Inflammatory macrophage (primary cell): ENCODE measurements around the gene P2RX1.
A peak's percentile ranks its signal among the peaks of the same experiment; 100 is the strongest.
"Not testable (repeated sequence)": the region's sequence is repeated elsewhere in the genome, so short reads cannot be mapped to it uniquely, and the experiment has no call there.

Source experiments
- DNase-seq, 2 donors: peaks; one replicate each; pipeline ENCODE4 v3.0.0-alpha.2; 2020 to 2022

Gene P2RX1

GRCh38 chr17:3951420-3951819 is 35.2 kb upstream of the P2RX1 start:
- no peak for DNase-seq

GRCh38 chr17:3951003-3951402 is 34.7 kb upstream of the P2RX1 start:
- DNase-seq = no peak

GRCh38 chr17:3950584-3950983 is 34.3 kb upstream of the P2RX1 start:
- DNase-seq = no peak

GRCh38 chr17:3949418-3949817 is 33.2 kb upstream of the P2RX1 start:
- no peak for DNase-seq

GRCh38 chr17:3948551-3948950 is 32.3 kb upstream of the P2RX1 start:
- DNase-seq = not testable (repeated sequence)

- no peak for DNase-seq
Observed at GRCh38 chr17:3947318-3947810, 31.1 kb upstream of the P2RX1 start.

GRCh38 chr17:3946711-3947235 is 30.5 kb upstream of the P2RX1 start:
- no peak for DNase-seq

GRCh38 chr17:3944485-3945388 is 28.5 kb upstream of the P2RX1 start:
- no peak for DNase-seq

GRCh38 chr17:3943240-3943891 is 27.1 kb upstream of the P2RX1 start:
- DNase-seq = no peak

- no peak for DNase-seq
Observed at GRCh38 chr17:3940965-3941698, 24.9 kb upstream of the P2RX1 start.

- no peak for DNase-seq
Observed at GRCh38 chr17:3937359-3937758, 21.1 kb upstream of the P2RX1 start.

GRCh38 chr17:3935825-3936355 is 19.6 kb upstream of the P2RX1 start:
- no peak for DNase-seq

- peak; percentile 75 to 79 for DNase-seq
Observed at GRCh38 chr17:3935140-3935542, 18.9 kb upstream of the P2RX1 start.

- DNase-seq = no peak
Observed at GRCh38 chr17:3929764-3930163, 13.5 kb upstream of the P2RX1 start.

GRCh38 chr17:3929181-3929580 is 12.9 kb upstream of the P2RX1 start:
- peak; percentile 45 to 70 for DNase-seq

GRCh38 chr17:3928406-3928805 is 12.1 kb upstream of the P2RX1 start:
- DNase-seq = no peak

GRCh38 chr17:3927628-3928340 is 11.5 kb upstream of the P2RX1 start:
- no peak for DNase-seq

GRCh38 chr17:3926860-3927627 is 10.8 kb upstream of the P2RX1 start:
- DNase-seq = no peak

- no peak for DNase-seq
Observed at GRCh38 chr17:3925684-3926485, 9.6 kb upstream of the P2RX1 start.
